Smooth muscle cell (in vitro differentiated cells): Measurements from ENCODE around the gene KRT76. TPM values are rescaled to one million over a fixed set of nuclear protein-coding genes. Genes with fewer than 3 reads are reported as not detected.
A peak's percentile ranks its signal among the peaks of the same experiment; 100 is the strongest.

ENCODE experiments used
- DNase-seq: peaks from one replicate; lab custom pipeline; 2025; ENCODE audit not compliant: unreplicated experiment; lab: John Stamatoyannopoulos, UW
- H2AFZ ChIP-seq: fragments of 200-600 bp; sonication (generic); 2 replicates; pipeline ENCODE4 v1.6.0; 2016; ENCODE audit warnings: antibody characterized with exemption, low read depth, mild to moderate bottlenecking
- H3F3A ChIP-seq: fragments of 200-600 bp; sonication (generic); 2 replicates; pipeline ENCODE4 v1.6.0; 2017; ENCODE audit warnings: antibody characterized with exemption, low read depth
- H3K27ac ChIP-seq: fragments of 200-600 bp; sonication (generic); 2 replicates; pipeline ENCODE4 v1.5.1; 2016; ENCODE audit warnings: low read depth, mild to moderate bottlenecking
- H3K27me3 ChIP-seq: fragments of 200-600 bp; sonication (generic); 2 replicates; pipeline ENCODE4 v1.6.1; 2016; ENCODE audit warnings: low read depth, mild to moderate bottlenecking
- H3K36me3 ChIP-seq: fragments of 200-600 bp; sonication (generic); 2 replicates; pipeline ENCODE4 v1.5.1; 2016; ENCODE audit warnings: low read depth
- H3K4me1 ChIP-seq: fragments of 200-600 bp; sonication (generic); 2 replicates; pipeline ENCODE4 v1.5.1; 2016; ENCODE audit warnings: low read depth
- H3K4me2 ChIP-seq: fragments of 200-600 bp; sonication (generic); 2 replicates; pipeline ENCODE4 v1.6.0; 2016; ENCODE audit warnings: mild to moderate bottlenecking
- H3K4me3 ChIP-seq: fragments of 200-600 bp; sonication (generic); 2 replicates; pipeline ENCODE4 v1.5.1; 2016; ENCODE audit warnings: mild to moderate bottlenecking
- H3K79me2 ChIP-seq: fragments of 200-600 bp; sonication (generic); 2 replicates; pipeline ENCODE4 v1.6.0; 2016; ENCODE audit warnings: low read depth, mild to moderate bottlenecking
- H3K9ac ChIP-seq: fragments of 200-600 bp; sonication (generic); 2 replicates; pipeline ENCODE4 v1.6.0; 2016; ENCODE audit warnings: low read depth
- H3K9me3 ChIP-seq: fragments of 200-600 bp; sonication (generic); replicated peaks from 2 replicates; pipeline ENCODE4 v1.5.1; 2016; ENCODE audit warnings: low read depth
- H4K20me1 ChIP-seq: fragments of 200-600 bp; sonication (generic); 2 replicates; pipeline ENCODE4 v1.6.0; 2016; ENCODE audit warnings: low read depth
- WGBS: methylation state at CpG from one replicate; pipeline ENCODE4 v1.1.7; 2016; ENCODE audit warnings: low lambda C conversion rate; 5-methylcytosine and 5-hydroxymethylcytosine counted together
- polyA plus RNA-seq: library from polyadenylated mRNA; unstranded; fragments of >200 nt; fragmentation: Nextera tagmentation; extraction: Ambion mirVana; gene quantifications from 2 replicates; pipeline ENCODE4 v1.2.1, GENCODE V29; 2016
- total RNA-seq: library from RNA; depleted of rRNA; stranded (reverse); fragments of >200 nt; gene quantifications from 2 replicates; pipeline ENCODE4 v1.2.3, GENCODE V29; 2014
- TF ChIP-seq, protein P1 (sequence below): fragments of 200-600 bp; sonication (generic); IDR thresholded peaks from 2 replicates; pipeline ENCODE4 v1.5.1; 2017; ENCODE audit warnings: borderline replicate concordance, mild to moderate bottlenecking, antibody characterized with exemption; ENCODE audit not compliant: insufficient read depth, poor library complexity, severe bottlenecking

The KRT76 gene
- total and polyA plus RNA-seq, 2 experiments from 2014 or later: not detected

DNA sequence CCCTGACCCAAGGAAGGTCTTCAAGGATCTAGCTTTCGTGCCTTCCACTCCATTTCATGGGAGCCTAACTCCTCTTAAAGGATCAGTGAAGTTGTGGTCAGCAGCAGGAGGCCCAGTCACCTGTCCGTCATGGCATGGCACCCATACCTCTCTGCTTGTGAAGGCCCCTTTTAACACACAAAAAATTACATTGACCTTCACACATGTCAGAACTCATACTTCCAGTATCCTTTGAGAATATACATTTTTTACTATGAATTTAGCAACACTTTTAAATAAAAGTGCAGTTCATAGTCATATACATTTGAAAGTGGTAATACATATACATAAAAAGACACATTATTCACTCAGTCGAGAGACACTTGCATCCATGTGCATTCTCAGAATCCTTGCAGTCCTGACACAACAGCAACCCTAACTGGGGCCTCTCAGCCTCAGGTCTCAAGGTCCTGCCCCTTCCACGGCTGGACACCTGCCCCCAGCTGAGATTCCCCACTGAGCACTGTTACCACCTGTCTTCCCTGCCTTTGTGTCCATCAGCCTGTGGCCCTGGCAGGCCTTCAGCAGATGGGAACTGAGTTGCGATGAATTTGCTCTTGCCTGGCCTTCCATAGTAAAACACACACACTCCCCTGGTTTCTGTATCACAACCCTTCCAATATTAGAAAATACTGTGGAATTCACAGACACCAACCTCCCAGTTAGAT is 22.5 kb upstream of the KRT76 start:
- Histone ChIP-seq H3K36me3 (no peaks in the 10 kb centered on the region), H3F3A (no peaks in the 10 kb centered on the region), H3K4me3 (no peak overlapping the region), H3K27me3 (no peaks in the 10 kb centered on the region), H3K27ac (no peak overlapping the region), H3K4me1 (no peaks in the 10 kb centered on the region), H3K9ac (no peak overlapping the region), H3K4me2 (no peak overlapping the region), H4K20me1 (no peaks in the 10 kb centered on the region), H3K9me3 (no peaks in the 10 kb centered on the region), H3K79me2 (no peaks in the 10 kb centered on the region), H2AFZ (no peak overlapping the region)
- TF ChIP-seq, protein P1, sequence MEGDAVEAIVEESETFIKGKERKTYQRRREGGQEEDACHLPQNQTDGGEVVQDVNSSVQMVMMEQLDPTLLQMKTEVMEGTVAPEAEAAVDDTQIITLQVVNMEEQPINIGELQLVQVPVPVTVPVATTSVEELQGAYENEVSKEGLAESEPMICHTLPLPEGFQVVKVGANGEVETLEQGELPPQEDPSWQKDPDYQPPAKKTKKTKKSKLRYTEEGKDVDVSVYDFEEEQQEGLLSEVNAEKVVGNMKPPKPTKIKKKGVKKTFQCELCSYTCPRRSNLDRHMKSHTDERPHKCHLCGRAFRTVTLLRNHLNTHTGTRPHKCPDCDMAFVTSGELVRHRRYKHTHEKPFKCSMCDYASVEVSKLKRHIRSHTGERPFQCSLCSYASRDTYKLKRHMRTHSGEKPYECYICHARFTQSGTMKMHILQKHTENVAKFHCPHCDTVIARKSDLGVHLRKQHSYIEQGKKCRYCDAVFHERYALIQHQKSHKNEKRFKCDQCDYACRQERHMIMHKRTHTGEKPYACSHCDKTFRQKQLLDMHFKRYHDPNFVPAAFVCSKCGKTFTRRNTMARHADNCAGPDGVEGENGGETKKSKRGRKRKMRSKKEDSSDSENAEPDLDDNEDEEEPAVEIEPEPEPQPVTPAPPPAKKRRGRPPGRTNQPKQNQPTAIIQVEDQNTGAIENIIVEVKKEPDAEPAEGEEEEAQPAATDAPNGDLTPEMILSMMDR: no peak
- WGBS: 88% methylated on average over 5 of the region's 5 CpGs
- DNase-seq: no peak

DNA sequence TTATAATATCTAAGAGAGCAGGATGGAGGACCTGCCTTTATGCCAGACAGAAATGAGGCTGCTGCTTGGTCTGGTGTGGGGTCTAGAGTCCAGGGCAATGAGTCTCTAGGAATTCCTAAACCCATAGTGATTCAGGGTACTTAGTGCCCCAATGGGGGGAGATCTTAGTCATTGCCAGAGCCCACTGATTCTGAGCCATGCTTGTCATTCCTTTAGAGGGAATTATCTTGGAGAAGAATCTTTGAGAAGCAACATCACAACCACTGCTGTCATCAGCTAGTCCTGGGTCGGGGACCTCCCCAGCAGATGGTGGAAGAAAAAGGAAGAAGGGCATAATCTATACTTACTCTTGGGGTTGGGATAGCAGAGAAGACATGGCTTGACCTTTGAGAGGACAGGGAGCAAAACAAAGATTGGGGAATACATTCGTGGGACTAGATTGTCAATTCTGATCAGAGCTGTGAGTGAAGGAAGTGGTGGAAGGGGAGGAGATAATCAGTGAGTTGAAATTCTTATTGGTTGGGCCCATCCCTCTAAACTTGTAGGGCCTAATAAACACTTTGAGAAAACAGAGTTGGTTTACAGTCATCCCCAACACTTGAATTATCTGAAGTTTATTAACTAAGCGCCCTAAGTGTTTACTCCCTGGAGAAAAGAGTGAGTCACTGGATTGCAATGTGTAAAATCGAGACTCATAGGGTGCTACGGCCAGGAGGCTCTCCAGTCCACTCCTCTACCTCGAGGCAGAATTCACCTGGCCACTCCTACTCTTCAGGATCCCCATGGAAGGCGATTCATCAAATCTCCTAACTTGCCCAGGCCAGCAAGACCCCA is 21.7 kb upstream of the KRT76 start:
- H3K4me1 ChIP-seq: no peaks in the 10 kb centered on the region
- TF ChIP-seq, protein P1: no peak
- no peak for DNase-seq
- no peaks in the 10 kb centered on the region for H3K27me3 ChIP-seq
- no peaks in the 10 kb centered on the region for H3F3A ChIP-seq
- no peaks in the 10 kb centered on the region for H3K36me3 ChIP-seq
- no peak overlapping the region for H3K9ac ChIP-seq
- 42% methylated on average over 7 of the region's 7 CpGs for WGBS
- H3K4me2 ChIP-seq: peak overlapping the region; percentile 19
- H2AFZ ChIP-seq: no peak overlapping the region
- H3K27ac ChIP-seq: peak overlapping the region; percentile 51
- no peaks in the 10 kb centered on the region for H4K20me1 ChIP-seq
- no peak overlapping the region for H3K4me3 ChIP-seq
- no peaks in the 10 kb centered on the region for H3K79me2 ChIP-seq
- H3K9me3 ChIP-seq: no peaks in the 10 kb centered on the region

DNA sequence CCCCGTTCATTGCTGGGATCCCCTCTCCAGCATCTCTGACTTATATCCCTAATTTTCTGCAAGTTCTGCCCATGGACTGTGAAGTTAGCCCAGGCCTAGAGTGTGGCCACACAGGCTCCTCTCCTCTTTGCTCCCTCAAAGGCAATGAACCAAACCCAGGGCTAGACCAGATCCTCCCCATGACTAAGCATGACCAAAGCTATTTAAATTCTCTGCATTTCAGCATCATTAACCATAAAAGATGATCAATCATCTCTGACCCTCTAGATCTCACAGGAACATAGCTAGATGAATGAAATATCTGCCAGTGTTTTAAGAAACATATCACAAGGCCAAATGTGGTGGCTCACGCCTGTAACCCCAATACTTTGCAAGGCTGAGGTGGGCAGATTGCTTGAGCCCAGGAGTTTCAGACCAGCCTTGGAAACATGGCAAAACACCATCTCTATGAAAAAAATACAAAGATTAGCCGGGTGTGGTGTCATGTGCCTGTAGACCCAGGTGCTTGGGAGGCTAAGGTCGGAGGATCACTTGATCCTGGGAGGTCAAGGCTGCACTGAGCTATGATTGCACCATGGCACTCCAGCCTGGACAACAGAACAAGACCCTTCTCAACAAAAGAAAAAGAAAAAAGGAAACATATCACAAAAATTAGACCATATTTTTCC is 21.0 kb upstream of the KRT76 start:
- Histone ChIP-seq H4K20me1 (no peaks in the 10 kb centered on the region), H3K4me3 (no peak overlapping the region), H2AFZ (no peak overlapping the region), H3K4me2 (peak overlapping the region; percentile 19), H3F3A (no peaks in the 10 kb centered on the region), H3K27ac (no peak overlapping the region), H3K79me2 (no peaks in the 10 kb centered on the region), H3K9me3 (no peaks in the 10 kb centered on the region), H3K4me1 (no peaks in the 10 kb centered on the region), H3K27me3 (no peaks in the 10 kb centered on the region), H3K9ac (no peak overlapping the region), H3K36me3 (no peaks in the 10 kb centered on the region)
- no peak for DNase-seq
- 96% methylated on average over 4 of the region's 4 CpGs for WGBS
- TF ChIP-seq, protein P1: no peak
